Measurements from ENCODE around the gene SLC39A12. TPM values are rescaled to one million over a fixed set of nuclear protein-coding genes. Genes with fewer than 3 reads are reported as not detected.
A peak's percentile ranks its signal among the peaks of the same experiment; 100 is the strongest.

The SLC39A12 gene
- total RNA-seq: not detected

DNA sequence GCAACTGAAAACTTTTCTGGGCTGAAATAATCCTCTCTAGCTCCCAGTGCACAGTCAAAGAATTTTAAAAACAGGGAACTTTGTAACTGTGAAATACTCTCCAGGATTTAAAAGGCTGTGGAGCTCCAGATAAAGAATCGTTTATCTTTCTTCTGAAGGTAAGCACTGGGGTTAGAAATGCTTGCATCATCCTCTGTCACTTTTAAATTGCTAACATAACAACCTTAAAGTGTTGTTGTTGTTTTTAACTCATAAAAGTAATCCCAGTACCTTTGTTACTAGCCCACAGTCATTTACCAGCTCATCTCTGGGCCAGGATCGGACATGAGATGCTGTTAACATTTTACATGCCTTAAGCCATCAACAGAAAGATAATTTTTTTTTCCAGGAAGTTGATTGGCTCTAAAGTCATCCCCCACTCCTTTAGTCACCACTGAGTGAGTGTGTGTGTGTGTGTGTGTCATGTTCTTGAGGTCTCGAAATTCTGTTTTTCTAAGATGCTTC, at the start of gene SLC39A12:
Gene SLC39A12 (plus strand): TSS at position 51 of the 504 bp plus-strand sequence. CDS start 1,359 bp downstream, outside the sequence.
- no peak within 1 kb of the TSS for H3K4me3 Mint-ChIP-seq
- H3K36me3 Mint-ChIP-seq (ENCODE audit: insufficient read depth in 2 of 2): no peaks in the 10 kb centered on the region
- H3K27ac Mint-ChIP-seq: no peak within 1 kb of the TSS
- ATAC-seq (replicated peaks in 1 of 2) (no peak), DNase-seq (no peak)
- peaks cover 2 to 5% of the 10 kb centered on the region in 2 donors for H3K9me3 Mint-ChIP-seq
- H3K27me3 Mint-ChIP-seq (ENCODE audit: low read depth): peaks cover 6% of the 10 kb centered on the region
- H3K4me1 Mint-ChIP-seq (ENCODE audit: low read depth): no peaks in the 10 kb centered on the region

DNA sequence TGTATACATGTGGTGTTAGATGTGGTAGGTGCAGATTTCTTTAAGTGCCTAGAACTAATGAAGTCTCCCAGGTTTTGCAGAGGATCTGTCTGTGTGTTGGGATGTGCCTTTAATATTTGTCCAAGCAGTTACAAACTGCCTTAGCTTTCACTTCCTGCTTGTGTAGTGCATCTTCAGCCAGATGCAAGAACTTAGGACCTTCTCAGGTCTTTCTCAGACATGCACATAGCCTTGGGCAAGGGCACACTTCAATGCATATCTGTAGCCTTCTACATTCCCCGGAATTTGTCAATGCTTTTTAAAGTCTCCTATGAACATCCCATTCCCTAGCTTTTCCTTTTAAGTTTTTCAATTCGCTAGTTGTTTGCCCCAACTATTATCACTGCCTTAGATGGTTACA, 47.2 kb upstream of the SLC39A12 start:
- no peaks in the 10 kb centered on the region for H3K9me3 Mint-ChIP-seq
- H3K27ac Mint-ChIP-seq: no peak overlapping the region
- H3K27me3 Mint-ChIP-seq (ENCODE audit: low read depth): peaks cover 6% of the 10 kb centered on the region
- H3K4me3 Mint-ChIP-seq: no peak overlapping the region
- no peaks in the 10 kb centered on the region for H3K36me3 Mint-ChIP-seq (ENCODE audit: insufficient read depth in 2 of 2)
- DNase-seq (no peak), ATAC-seq (replicated peaks in 1 of 2) (no peak)
- H3K4me1 Mint-ChIP-seq (ENCODE audit: low read depth): no peaks in the 10 kb centered on the region

DNA sequence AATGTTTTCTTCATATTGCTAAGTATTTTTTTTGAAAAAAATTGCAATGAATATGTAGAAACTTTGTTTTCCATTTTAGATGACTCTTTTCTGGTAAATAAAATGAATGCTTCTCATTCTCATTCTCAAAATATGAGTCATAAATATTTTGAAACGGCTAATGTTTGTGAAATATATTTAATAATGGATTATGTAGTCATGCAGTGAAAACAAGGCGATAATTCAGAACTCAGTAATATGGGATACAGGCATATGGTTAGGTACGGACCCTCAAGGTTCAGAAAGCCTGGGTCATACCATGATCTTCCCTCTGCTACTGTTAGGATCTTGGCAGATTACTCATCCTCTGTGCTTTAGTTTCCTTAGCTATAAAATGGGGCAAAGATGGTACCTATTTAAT, 46.2 kb upstream of the SLC39A12 start:
- H3K4me1 Mint-ChIP-seq (ENCODE audit: low read depth): no peaks in the 10 kb centered on the region
- H3K4me3 Mint-ChIP-seq: no peak overlapping the region
- H3K36me3 Mint-ChIP-seq (ENCODE audit: insufficient read depth in 2 of 2): no peaks in the 10 kb centered on the region
- no peaks in the 10 kb centered on the region for H3K9me3 Mint-ChIP-seq
- peaks cover 6% of the 10 kb centered on the region for H3K27me3 Mint-ChIP-seq (ENCODE audit: low read depth)
- no peak for DNase-seq
- ATAC-seq (replicated peaks in 1 of 2): no peak
- no peak overlapping the region for H3K27ac Mint-ChIP-seq

DNA sequence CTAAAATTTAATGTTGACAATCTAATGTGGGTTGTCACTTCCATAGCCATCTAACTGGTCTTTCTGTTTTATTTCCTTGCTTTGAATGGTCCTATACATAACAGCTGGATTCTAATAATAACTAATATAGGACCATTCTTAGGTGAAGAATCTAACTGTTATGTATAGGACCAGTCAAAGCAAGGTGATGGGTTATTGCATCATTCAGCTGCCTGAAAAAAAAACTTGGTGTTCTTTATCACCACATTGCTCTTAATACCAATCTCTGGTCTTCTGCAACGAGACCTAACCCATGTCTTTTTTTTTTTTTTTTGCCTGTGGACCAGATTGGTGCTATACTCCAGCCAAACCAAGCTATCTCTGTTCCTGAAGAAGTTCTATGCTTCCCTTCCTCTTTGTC, 45.7 kb upstream of the SLC39A12 start:
- no peaks in the 10 kb centered on the region for H3K36me3 Mint-ChIP-seq (ENCODE audit: insufficient read depth in 2 of 2)
- peaks cover 7% of the 10 kb centered on the region for H3K27me3 Mint-ChIP-seq (ENCODE audit: low read depth)

DNA sequence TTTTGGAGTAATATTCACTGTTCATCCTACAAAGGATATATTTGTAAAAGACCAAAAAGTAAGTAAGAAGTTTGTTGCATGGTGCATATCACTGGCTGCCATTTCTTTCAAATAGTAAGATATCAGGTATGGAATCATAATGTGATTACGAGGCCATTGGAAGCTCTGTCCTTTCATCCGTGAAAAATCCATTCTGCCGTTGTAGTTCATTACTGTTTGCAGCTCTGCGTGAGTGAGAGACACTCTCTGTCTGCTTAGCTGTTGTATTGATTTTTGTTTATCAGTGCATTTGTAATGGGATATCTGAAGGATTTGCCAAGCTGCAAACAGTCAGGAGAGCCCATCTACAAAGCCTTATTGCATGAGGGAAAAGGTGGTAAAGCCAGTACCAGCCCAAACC, 44.1 kb upstream of the SLC39A12 start:
- Mint-ChIP-seq H3K4me1 (ENCODE audit: low read depth) (no peaks in the 10 kb centered on the region), H3K36me3 (ENCODE audit: insufficient read depth in 2 of 2) (no peaks in the 10 kb centered on the region), H3K9me3 (no peaks in the 10 kb centered on the region), H3K27me3 (ENCODE audit: low read depth) (peaks cover 14% of the 10 kb centered on the region), H3K27ac (no peak overlapping the region), H3K4me3 (no peak overlapping the region)
- DNase-seq (no peak), ATAC-seq (replicated peaks in 1 of 2) (no peak)

More for the DNA sequence above, 45.7 kb upstream of the SLC39A12 start:
- no peak for ATAC-seq (replicated peaks in 1 of 2)
- Mint-ChIP-seq H3K4me3 (no peak overlapping the region), H3K27ac (no peak overlapping the region), H3K9me3 (no peaks in the 10 kb centered on the region), H3K4me1 (ENCODE audit: low read depth) (no peaks in the 10 kb centered on the region)
- no peak for DNase-seq

DNA sequence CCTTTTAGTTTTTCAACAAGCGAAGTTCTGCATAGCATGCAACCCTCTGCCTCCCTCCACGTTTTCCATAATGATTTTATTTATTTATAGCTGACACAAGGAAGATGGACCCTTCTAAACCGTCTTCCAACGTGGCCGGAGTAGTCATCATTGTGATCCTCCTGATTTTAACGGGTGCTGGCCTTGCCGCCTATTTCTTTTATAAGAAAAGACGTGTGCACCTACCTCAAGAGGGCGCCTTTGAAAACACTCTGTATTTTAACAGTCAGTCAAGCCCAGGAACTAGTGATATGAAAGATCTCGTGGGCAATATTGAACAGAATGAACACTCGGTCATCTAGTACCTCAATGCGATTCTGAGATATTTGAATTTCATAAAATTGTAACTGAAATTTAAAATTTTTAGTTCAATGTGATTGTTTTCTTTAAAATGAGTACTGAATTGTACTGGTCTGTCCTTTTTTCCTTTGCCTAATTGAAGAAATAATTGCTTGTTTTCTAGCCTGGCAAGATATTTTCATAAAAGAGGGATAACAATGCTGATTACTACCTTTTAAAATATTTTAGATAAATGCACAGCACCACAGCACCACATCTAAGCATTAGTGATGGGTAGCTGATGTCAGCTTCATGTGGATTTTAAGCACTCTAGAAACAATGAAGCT, 41.5 kb upstream of the SLC39A12 start:
- no peaks in the 10 kb centered on the region for H3K4me1 Mint-ChIP-seq (ENCODE audit: low read depth)
- peak in 1 of 2 donors; percentile 13 for DNase-seq
- peaks cover 0 to 3% of the 10 kb centered on the region in 2 donors for H3K9me3 Mint-ChIP-seq
- no peak overlapping the region for H3K27ac Mint-ChIP-seq
- ATAC-seq (replicated peaks in 1 of 2): no peak
- H3K36me3 Mint-ChIP-seq (ENCODE audit: insufficient read depth in 2 of 2): no peaks in the 10 kb centered on the region
- H3K4me3 Mint-ChIP-seq: no peak overlapping the region
- peaks cover 14% of the 10 kb centered on the region for H3K27me3 Mint-ChIP-seq (ENCODE audit: low read depth)

DNA sequence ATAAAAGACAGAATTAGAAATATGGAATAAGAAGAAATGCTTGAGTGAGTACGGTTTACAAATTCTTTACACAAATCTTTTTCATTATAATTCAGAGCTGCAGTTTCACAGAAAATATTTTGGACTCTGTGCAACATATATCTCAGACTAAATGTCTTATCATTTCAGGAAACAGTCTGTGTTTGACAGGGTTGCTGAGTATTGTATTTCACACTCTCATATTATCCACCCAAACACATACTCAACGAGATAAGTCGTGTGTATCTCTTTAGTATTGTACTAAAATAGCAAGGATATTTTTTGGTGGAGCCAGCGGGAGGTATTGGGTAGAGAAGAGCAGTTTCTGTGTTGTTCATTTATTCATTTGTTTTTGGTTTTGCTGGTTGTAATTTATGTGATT, 39.0 kb upstream of the SLC39A12 start:
- Mint-ChIP-seq H3K27me3 (ENCODE audit: low read depth) (peaks cover 12% of the 10 kb centered on the region), H3K36me3 (ENCODE audit: insufficient read depth in 2 of 2) (no peaks in the 10 kb centered on the region), H3K27ac (no peak overlapping the region), H3K4me1 (ENCODE audit: low read depth) (no peaks in the 10 kb centered on the region), H3K4me3 (no peak overlapping the region), H3K9me3 (peaks cover 0 to 3% of the 10 kb centered on the region in 2 donors)
- no peak for DNase-seq
- ATAC-seq (replicated peaks in 1 of 2): no peak

DNA sequence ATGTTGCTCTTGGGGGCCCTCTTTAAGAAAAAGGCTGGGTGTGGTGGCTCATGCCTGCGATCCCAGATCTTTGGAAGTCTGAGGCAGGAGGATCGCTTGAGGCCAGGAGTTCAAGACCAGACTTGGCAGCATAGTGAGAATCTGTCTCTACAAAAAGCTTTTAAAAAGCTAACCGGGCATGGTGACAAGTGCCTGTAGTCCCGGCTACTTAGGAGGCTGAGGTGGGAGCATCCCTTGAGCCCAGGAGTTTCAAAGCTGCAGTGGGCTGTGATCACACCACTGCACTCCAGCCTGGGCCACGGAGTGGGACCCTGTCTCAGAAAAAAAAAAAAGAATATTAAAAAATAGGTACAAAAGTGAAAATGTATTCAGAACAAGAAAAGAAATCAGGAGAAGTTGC, 38.1 kb upstream of the SLC39A12 start:
- Mint-ChIP-seq H3K27me3 (ENCODE audit: low read depth) (peaks cover 7% of the 10 kb centered on the region), H3K27ac (no peak overlapping the region), H3K9me3 (peaks cover 0 to 3% of the 10 kb centered on the region in 2 donors), H3K36me3 (ENCODE audit: insufficient read depth in 2 of 2) (no peaks in the 10 kb centered on the region), H3K4me3 (no peak overlapping the region), H3K4me1 (ENCODE audit: low read depth) (no peaks in the 10 kb centered on the region)
- ATAC-seq (replicated peaks in 1 of 2) (no peak), DNase-seq (no peak)

DNA sequence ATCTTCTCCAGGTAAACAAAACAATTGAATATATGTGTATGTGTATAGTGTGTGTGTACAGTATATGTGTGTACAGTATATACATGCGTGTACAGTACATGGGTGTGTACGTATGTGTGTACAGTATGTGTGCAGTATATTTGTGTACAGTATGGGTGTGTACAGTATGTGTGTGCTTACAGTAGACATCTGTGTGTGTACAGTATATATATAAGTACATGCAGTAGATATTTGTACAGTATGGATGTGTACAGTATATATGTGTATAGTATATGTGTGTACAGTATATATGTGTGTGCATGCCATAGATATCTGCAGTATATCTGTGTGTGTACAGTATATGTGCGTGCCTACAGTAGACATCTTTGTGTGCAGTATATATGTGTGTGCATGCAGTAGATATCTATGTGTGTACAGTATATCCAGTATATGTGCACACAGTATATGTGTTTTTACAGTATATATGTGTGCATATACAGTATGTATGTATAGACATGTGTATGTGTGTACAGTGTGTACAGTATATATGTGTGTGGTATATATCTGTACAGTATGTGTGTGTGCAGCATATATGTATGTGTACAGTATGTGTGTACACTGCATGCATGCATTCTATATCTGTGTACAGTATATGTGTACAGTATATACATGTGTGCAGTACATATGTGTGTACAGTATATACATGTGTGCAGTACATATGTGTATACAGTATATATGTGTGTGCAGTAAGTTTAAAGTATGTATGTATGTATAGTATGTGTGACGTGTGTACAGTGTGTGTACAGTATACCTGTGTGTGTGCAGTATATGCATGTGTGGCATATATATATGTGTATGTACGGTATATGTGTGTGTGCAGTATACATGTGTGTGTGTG, 37.3 kb upstream of the SLC39A12 start:
- no peaks in the 10 kb centered on the region for H3K36me3 Mint-ChIP-seq (ENCODE audit: insufficient read depth in 2 of 2)
- no peak for DNase-seq

DNA sequence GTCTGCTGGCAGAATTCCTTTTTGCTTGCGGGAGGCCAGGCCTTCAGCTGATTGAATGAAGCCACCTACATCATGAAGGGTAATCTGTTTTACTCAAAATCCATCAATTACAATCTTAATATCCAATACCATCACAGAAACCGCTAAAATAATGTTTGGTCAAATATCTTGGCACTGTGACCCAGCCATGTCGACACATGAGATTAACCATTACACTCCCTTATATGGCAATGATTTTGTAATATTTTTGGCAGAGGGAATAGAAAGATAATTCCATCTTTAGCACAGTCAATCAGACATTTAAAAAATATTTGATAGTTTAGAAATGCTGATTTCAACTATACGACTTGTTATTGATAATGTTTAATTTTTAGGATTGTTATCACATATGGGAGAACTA, 36.5 kb upstream of the SLC39A12 start:
- Mint-ChIP-seq H3K4me1 (ENCODE audit: low read depth) (no peaks in the 10 kb centered on the region), H3K4me3 (no peak overlapping the region), H3K9me3 (peaks cover 0 to 3% of the 10 kb centered on the region in 2 donors), H3K27me3 (ENCODE audit: low read depth) (peaks cover 7% of the 10 kb centered on the region), H3K36me3 (ENCODE audit: insufficient read depth in 2 of 2) (no peaks in the 10 kb centered on the region), H3K27ac (no peak overlapping the region)
- ATAC-seq (replicated peaks in 1 of 2) (no peak), DNase-seq (no peak)

More for the DNA sequence above, 37.3 kb upstream of the SLC39A12 start:
- H3K27me3 Mint-ChIP-seq (ENCODE audit: low read depth): peaks cover 7% of the 10 kb centered on the region
- H3K4me1 Mint-ChIP-seq (ENCODE audit: low read depth): no peaks in the 10 kb centered on the region
- ATAC-seq (replicated peaks in 1 of 2): peak in 1 of 2 donors; percentile 5
- no peak overlapping the region for H3K27ac Mint-ChIP-seq
- H3K4me3 Mint-ChIP-seq: no peak overlapping the region
- H3K9me3 Mint-ChIP-seq: peaks cover 0 to 3% of the 10 kb centered on the region in 2 donors

DNA sequence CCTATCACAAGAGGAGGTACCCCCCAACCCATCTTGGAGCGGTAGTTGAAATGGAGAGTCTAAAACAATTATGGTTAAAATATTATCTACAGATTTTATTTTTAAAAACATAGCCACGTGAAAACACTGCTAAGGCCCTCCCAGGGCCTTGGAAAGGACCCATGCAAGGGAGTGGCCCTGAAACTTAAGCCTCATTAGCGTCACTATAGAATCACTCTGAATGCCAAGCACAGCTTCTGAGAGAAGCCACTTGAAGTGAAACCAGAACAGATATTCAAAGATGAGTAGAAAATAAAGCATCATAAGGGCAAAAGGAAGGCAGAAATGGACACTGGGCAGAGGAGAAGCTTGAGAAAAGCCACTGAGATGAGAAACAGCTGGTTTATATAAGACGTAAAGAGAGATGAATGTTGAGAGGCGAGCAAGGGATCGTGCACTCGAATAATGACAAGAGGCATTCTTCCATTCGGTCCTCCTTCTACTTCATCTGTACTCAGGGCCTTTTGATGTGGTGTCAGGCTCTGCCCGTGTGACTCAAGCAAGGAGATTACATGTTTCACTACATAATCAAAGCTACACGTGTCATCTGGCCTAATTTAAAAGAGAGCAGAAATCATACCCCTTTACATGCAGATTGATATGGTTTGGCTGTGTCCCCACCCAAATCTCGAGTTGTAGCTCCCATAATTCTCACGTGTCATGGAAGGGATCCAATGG, 33.4 kb upstream of the SLC39A12 start:
- Mint-ChIP-seq H3K27ac (no peak overlapping the region), H3K4me3 (no peak overlapping the region), H3K36me3 (ENCODE audit: insufficient read depth in 2 of 2) (no peaks in the 10 kb centered on the region), H3K9me3 (peaks cover 0 to 3% of the 10 kb centered on the region in 2 donors), H3K4me1 (ENCODE audit: low read depth) (no peaks in the 10 kb centered on the region), H3K27me3 (ENCODE audit: low read depth) (no peaks in the 10 kb centered on the region)
- ATAC-seq (replicated peaks in 1 of 2) (no peak), DNase-seq (no peak)

DNA sequence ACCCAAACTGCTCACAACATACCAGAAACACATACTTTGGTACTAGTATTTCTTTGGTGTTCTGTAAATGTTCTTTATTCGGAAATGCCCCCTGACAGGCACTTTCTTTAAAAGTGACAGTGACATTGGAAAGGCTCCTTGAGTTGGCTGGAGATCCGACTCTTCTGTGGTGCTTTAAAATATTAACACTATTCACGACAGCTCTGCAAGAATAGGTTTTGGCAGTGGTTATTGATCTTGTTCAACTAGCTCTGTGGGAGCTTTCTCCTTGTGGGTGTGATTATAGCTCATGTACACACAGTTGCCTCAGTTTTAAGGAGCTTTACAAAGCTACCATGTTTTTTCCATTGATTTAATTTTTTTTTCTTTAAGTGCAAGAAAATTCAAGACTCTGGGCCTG, 30.3 kb upstream of the SLC39A12 start:
- H3K27ac Mint-ChIP-seq: no peak overlapping the region
- no peaks in the 10 kb centered on the region for H3K9me3 Mint-ChIP-seq
- no peaks in the 10 kb centered on the region for H3K36me3 Mint-ChIP-seq (ENCODE audit: insufficient read depth in 2 of 2)
- H3K27me3 Mint-ChIP-seq (ENCODE audit: low read depth): no peaks in the 10 kb centered on the region
- ATAC-seq (replicated peaks in 1 of 2) (no peak), DNase-seq (no peak)
- H3K4me1 Mint-ChIP-seq (ENCODE audit: low read depth): no peaks in the 10 kb centered on the region
- H3K4me3 Mint-ChIP-seq: no peak overlapping the region

DNA sequence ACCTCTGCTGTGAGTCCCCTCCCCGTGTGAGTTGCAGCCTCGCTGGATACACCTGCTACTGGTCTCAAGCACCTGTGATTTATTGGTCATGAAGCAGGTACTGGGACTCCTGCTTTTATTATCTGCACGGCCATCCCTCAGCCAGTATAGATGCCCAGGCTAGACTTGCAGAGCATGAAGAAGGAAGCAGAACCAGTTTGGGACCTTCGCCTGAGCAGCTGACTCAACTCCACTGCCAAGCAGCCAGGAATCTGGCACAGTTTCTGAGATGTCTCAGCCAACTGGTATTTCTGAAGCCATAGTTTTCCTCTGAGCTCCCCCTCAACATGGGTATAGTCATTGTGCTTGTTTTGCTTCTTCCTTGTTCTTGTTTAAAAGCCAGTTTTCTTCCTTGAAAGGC, 28.0 kb upstream of the SLC39A12 start:
- Mint-ChIP-seq H3K4me3 (no peak overlapping the region), H3K27me3 (ENCODE audit: low read depth) (no peaks in the 10 kb centered on the region), H3K9me3 (no peaks in the 10 kb centered on the region), H3K27ac (no peak overlapping the region), H3K36me3 (ENCODE audit: insufficient read depth in 2 of 2) (no peaks in the 10 kb centered on the region), H3K4me1 (ENCODE audit: low read depth) (no peaks in the 10 kb centered on the region)
- ATAC-seq (replicated peaks in 1 of 2): no peak
- DNase-seq: no peak
